ENCODE results near the gene CA5B. TPM values are rescaled to one million over a fixed set of nuclear protein-coding genes. Genes with fewer than 3 reads are reported as not detected.

The CA5B gene
- total RNA-seq, 2 donors from 2014 or later, result 21.1 to 52.1 TPM

Other genes starting within 250 kb of the CA5B start
- gene PIR, start 244.9 kb upstream of the CA5B start, total RNA-seq, result 1 to 10 TPM; 4.9 to 5.4 TPM
- gene BMX, start 237.5 kb upstream of the CA5B start, total RNA-seq, result 1 to 10 TPM in 1 of 2 donors, not detected in 1; 1.0 TPM
- not detected for gene ACE2, start 137.3 kb upstream of the CA5B start, total RNA-seq
- gene CLTRN, start 73.5 kb upstream of the CA5B start, total RNA-seq, result not detected
- gene ZRSR2, start 52.2 kb downstream of the CA5B start, total RNA-seq, result 10 to 100 TPM; 21.4 to 28.6 TPM
- 10 to 100 TPM; 26.7 to 35.8 TPM for gene AP1S2, start 116.5 kb downstream of the CA5B start, total RNA-seq

Measured in natural killer cell treated with Interleukin-12 subunit alpha and Interleukin-12 subunit beta and Interleukin-15 and Interleukin-18, amount 100 ng/mL, for 72 hours (primary cell).